NCI-H2107 (cell line): ENCODE data around the gene ADAMTS7.
"Not testable (repeated sequence)": the region's sequence is repeated elsewhere in the genome, so short reads cannot be mapped to it uniquely, and the experiment has no call there.

Experiments
- DNase-seq: peaks from one replicate; lab custom pipeline; 2025; lab: John Stamatoyannopoulos, UW

ADAMTS7 gene

GRCh38 chr15:78766041-78766440 is 45.2 kb downstream of the ADAMTS7 start:
- DNase-seq: no peak

DNA sequence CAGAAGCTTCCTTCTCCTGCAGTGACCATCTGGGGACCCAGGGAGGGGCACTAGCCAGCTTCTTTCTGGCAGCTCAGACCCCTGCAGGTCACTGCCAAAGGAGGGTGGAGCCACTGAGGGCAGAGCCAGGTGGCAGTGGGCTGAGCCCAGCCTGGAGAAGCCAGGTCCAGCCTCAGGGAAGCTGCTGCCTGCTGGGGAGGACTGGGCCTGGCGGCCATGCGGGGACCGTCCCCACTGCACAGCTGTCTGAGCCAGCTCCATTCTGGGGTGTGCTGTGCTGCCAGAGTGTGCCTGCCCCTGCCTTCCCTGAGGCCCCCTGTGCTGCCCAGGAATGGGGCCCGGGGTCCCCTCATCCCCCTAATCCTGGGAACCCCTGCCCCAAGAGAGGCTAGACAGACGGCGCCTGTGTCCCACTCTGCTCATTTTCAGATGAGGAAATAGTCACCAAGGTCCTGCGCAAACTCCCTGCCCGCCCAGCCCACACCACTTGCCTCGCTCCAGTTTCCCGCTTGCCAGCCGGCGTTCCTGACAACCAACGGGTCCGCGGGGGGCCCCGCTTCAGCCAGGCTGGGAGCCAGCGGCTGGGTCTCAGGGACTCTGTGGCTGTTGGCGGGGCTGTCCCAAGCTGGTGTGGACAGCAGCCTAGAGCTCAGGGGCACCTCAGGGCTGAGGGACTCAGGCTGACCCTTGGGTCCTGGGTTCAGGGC is 46.0 kb downstream of the ADAMTS7 start:
- DNase-seq: not testable (repeated sequence)

- DNase-seq: not testable (repeated sequence)
These were observed 46.7 kb downstream of the ADAMTS7 start for GRCh38 chr15:78764340-78765153.

GRCh38 chr15:78763796-78764241 is 47.4 kb downstream of the ADAMTS7 start:
- DNase-seq: no peak

DNA sequence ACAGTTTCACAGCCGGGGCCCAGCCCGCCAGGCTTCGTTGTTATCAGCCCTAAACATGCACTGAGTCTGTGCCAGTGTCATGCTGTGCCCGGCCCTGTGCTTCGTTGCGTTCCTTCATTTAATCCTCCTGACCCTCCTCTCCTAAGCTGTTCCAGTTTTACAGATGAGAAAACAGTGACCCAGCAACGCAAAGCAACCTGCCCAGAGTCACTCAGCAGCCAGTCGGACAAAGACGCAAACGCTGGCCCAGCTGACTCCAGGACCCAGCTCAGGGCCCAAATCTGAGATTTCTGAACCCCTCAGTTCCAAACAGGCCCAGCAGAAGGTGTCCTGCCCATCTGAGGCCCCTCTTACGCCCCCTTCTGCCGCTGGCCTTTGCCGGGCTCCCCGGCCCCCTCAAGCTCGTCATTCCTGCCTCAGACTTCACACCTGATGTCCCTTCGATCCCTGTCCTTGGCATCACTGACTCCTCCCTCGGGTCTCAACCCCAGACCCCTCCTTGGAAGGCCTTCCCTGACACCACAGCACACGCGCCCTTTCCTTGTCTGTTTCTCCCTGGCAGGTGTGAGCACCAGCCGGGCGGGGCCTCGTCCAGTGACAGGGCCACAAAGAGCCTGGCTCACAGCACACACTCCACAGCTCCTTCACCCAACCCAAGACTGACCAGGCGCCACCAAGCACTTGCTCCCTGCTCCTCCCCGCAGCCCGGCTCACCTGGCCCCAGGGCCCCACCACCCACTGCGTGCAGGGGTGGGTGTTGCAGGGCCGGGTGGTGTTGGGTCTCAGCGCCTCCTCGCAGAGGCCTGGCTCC is 48.1 kb downstream of the ADAMTS7 start:
- no peak for DNase-seq

- DNase-seq: not testable (repeated sequence)
These were observed 48.8 kb downstream of the ADAMTS7 start for GRCh38 chr15:78762386-78762961.

DNA sequence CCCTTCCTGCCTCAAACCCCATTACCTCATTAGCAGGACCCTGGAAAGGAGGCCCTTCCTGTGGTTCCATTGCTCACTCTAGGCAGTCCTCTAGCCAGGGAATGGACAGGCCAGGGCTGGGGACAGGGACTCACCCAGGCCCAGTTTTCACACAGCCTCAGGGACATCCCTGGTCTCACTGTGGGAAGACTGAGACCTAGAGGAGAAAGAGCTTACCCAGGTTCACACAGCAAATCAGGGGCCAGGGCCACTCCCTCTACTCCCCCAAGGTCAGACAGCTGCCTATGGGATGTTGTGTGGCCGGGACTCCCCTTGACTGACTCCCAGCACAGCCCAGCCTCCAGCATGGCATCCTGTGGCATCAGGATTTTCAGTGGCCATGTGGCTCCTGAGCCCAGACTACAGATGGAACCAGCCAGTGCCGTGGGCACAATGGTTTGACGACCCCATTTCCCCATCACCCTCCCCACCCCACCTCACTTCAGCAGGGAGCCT is 49.3 kb downstream of the ADAMTS7 start:
- no peak for DNase-seq

DNA sequence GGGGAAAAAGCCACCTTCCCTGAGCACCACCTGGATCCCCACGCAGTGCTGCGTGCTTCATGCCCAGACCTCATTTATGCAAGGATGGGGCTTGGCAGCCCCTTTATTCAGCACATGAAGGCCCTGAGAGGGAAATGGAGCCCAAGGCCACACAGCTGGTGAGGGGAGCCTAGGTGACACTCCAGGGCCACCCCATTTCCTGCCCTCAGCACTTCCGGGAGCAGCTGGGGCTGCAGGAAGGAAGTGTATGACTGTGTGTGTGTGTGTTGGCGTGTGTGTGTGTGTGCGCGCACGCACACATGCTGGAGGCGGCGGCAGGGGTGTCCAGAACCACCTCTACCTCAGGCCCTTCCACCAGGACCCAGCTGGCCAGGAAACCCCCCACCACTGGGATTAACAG is 49.8 kb downstream of the ADAMTS7 start:
- not testable (repeated sequence) for DNase-seq

DNA sequence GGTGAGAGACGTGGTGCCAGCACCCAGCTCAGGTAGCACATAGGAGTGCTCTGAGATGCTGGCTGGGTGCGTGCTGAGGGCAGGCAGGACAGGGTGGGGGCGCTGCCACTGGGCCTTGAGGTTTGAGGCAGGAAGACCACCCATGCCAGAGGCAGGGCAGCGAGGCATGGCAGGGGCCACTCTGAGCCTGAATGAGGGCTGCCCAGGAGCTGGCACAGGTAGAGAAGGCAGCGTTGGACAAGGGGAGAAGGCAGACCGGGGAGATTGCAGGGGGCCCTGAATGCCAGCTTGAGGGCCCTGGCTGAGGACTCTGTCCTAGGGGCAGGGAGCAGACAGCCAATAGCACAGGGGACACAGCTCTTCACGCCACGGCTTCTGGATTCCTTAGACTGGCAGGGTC is 50.2 kb downstream of the ADAMTS7 start:
- no peak for DNase-seq

GRCh38 chr15:78760091-78760882 is 51.0 kb downstream of the ADAMTS7 start:
- not testable (repeated sequence) for DNase-seq

DNA sequence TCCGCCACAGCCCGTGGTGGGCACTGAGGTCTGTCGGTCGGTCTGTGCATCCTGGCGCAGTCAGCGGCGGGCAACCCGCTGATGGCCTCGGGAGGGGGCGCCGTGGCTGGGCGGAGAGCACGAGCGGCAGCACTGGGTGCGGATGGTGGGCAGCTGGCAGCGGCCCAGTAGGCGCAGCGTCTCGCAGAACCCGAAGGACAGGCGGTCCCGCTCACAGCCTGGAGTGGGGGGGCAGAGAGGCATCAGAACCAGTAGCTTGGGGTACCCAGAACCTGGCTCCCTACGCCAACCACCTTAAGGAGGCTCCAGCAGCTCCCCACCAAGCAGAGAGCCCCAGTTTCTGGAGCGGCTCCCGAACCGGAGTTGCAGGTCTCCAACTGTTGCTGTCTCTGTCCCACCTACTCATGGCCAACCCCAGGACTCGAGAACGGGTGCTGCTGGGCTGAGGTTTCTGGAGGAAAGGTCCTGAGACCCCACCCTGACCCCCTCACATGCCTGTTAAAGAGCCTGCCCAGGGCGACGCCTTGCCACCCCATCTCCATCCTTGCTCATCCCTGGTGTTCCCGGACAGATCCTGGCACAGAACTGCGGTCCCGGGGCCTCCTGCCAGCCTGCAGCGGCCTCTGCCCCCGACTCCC is 51.8 kb downstream of the ADAMTS7 start:
- not testable (repeated sequence) for DNase-seq

- not testable (repeated sequence) for DNase-seq
These were observed 52.6 kb downstream of the ADAMTS7 start for GRCh38 chr15:78758486-78759200.

- DNase-seq: not testable (repeated sequence)
These were observed 53.2 kb downstream of the ADAMTS7 start for GRCh38 chr15:78758084-78758483.

DNA sequence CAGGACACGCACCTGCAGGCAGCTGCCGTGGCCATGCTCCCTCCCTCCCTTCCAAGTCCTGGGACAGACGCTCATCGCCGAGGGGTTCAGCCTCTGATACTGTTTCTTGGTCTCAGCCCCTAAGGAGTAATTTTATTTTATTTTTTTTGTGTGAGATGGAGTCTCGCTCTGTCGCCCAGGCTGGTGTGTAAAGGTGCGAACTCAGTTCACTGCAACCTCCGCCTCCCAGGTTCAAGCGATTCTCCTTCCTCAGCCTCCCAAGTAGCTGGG is 53.7 kb downstream of the ADAMTS7 start:
- DNase-seq: no peak

- not testable (repeated sequence) for DNase-seq
These were observed 54.3 kb downstream of the ADAMTS7 start for GRCh38 chr15:78756781-78757635.

DNA sequence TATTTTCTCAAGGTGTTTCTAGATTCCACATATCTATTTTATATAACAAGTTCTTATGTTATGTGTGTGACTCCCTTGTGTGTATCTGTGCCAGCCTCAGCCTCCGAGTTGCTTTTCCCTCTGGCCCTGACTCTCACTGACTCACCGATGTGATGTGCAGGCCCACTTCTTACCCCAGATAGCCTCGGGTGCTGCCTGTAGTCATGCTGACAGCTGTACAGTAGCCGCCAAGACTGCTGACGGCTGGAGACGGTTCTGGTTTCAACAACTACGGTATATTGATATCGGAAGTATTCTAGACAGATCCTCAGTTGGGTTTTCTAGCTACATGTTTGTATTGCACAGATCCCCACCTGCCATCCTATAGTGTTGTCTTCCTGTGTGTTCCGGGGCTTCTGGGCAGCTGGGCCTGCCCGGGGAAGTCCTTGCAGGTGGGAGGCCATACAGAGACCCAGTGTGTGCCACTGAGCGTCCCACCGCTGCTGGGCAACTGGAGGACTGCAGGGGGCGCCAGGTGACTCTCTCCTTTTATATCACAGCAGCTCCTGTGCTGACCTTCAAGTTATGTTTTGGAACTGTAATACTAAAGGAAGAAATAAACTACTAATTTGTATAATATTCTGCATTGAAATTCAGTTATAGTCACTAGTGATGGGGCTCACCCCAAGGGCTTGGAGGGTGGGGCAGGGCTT is 55.2 kb downstream of the ADAMTS7 start:
- not testable (repeated sequence) for DNase-seq

DNA sequence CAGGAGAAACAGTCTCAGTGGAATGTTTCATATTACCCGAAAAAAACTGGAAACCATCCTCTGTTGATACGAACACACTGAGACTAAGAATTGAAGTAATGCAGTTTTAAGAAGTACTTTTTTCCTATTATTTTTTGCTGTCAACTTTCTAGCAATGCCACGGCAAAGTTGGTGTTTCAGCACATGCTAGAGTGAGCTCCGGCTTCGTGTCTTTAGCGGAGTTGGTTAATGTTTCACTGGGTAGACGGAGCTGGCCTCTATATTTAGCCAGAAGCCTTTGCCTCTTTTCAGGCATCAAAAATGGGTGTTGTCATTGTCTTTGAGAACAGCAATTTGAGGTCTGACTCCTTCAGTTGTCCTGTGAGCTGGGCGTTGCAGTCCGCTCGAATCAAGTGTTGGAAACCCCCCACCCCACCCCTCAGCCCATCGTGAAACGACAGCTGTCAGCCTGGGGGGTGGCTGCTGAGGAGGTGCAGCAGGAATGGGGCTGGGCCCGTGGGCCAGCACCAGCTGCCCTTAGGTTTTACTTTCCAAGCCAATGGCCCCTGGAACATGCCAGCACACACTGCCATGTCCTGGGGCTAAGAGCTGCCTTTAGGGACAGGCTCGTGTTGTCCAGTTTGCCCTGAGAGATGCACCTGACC is 56.5 kb downstream of the ADAMTS7 start:
- not testable (repeated sequence) for DNase-seq
